ENCODE measurements around the gene FEM1C.
"Not testable (repeated sequence)": the region's sequence is repeated elsewhere in the genome, so short reads cannot be mapped to it uniquely, and the experiment has no call there.

Gene FEM1C

GRCh38 chr5:115516372-115516771, 28.2 kb downstream of the FEM1C start:
- no peak for DNase-seq

- DNase-seq: no peak
Observed at GRCh38 chr5:115514220-115514619, 30.4 kb downstream of the FEM1C start.

DNA sequence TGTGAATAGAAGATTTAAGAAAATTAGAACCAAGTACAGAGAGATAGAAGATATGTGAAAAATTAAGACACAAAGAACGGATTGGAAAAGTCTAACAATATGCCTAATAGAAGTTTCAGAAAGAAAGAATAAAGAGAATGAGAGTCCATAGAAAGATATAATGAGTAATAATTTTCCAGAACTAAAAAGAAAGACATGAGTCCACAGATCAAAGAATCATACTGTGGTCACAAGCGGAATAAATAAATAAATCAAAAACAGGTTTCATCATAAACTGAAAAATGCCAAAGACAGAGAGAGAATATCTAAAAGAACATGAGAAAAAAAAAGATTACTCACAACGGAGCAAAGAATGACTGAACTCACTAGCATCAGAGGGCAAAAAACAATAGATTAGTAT, 32.9 kb downstream of the FEM1C start:
- no peak for DNase-seq

DNA sequence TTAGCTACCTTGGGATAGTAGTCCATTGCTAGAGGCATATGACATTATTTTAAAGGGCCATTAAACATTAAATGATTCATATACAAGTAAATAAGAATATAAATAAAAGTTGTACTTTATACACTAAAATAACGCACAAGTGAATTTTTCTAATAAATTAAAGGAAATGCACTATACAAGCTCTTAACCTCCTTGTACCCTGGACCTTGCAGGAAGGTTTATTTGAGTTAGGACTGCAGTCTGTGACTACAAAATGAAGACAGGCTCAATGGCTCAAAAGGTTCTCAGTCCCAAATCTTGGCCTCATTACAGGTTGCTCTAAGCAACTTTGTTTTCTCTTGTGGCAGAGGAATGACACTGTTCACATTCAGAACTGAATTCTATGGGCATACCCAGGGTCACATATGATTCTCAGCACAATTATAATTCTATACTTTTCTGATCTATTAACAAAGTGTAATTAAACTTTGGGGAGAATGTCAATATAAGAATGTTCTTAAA, 34.4 kb downstream of the FEM1C start:
- DNase-seq: no peak

- DNase-seq: no peak
Observed at GRCh38 chr5:115509547-115509946, 35.0 kb downstream of the FEM1C start.

- no peak for DNase-seq
Observed at GRCh38 chr5:115507681-115508080, 36.9 kb downstream of the FEM1C start.

- no peak for DNase-seq
Observed at GRCh38 chr5:115503420-115503819, 41.2 kb downstream of the FEM1C start.

- DNase-seq: no peak
Observed at GRCh38 chr5:115501464-115502210, 42.9 kb downstream of the FEM1C start.

DNA sequence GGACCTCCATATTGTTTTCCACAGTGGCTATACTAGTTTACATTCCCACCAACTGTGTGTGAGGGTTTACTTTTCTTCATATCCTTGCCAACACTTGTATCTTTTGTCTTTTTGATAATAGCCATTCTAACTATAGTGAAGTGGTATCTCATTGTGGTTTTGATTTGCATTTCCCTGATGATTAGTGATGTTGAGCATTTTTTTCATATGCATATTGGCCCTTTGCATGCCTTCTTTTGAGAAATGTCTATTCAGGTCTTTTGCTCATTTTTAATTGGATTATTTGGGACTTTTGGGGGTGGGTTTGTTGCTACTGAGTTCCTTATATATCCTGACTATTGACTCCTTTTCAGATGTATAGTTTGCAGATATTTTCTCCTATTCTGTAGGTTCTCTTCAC, 44.4 kb downstream of the FEM1C start:
- no peak for DNase-seq

DNA sequence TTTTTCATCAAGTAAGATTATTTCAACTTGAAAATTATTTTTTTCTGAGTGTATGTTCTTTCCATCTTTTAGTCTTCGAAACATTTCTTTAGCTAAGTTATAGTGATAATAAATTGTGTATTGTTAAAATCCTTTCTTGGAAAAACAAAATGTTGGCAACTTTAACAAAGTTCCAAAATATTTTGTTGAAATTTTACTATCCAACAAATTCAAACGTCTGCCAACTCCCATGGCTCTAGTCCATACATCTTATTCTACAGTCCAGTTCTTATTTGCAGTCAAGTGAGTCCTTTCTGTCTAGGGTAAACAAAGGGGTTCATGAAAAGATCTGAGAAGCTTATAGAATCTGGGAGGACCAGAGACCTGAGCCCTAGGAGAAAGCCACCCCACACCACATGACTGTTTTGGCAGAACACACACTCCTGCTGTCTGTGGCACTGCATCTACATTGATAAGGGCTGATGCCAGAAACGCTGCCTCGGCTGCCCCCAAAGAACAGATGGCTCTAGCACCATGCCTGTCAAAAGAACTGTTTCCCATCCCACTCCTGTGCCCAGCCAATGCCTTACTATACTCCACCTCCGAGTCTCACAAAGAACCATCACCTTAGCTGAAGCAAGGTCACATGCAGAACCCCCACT, 47.5 kb downstream of the FEM1C start:
- DNase-seq: no peak

- DNase-seq: no peak
Observed at GRCh38 chr5:115494570-115495289, 49.8 kb downstream of the FEM1C start.

DNA sequence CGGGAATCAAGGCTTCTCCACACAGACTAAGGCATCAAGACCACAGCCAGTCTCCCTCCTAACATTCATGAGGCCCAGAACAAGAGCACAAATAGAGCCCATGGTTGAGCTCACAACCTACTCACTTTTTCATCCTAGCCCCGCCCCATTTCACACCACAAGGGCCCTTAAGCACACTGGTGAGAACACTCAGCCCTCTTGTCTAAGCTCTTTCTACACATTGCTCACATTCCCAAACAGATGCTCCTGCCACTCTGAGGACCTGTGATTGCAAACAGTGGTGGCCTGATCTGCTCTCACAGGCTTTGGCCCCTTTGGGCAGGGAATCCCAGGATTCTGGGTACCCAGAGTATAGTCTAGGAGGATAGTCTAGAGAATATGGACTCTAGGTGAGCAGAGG, 54.0 kb downstream of the FEM1C start:
- DNase-seq: no peak

GRCh38 chr5:115489733-115490132, 54.8 kb downstream of the FEM1C start:
- no peak for DNase-seq

DNA sequence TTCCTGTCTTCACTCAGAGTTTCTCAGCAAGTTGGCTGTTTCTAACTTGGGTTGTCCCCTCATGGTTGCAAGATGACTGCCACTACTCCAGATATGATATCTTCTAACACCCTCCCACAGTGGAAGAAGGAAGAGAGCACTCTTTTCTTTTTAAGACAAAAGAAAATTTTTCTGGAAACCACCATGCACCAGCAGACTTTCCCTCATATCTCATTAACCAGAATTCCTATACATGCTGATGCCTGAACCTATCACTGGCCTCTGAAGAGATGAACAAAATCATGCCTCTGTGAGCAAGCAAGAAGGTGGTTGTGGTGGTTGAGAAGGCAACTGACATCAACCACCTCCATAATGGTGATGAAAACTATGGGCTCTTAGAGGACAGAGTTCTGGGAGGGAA, 56.8 kb downstream of the FEM1C start:
- no peak for DNase-seq

GRCh38 chr5:115487168-115487567, 57.4 kb downstream of the FEM1C start:
- DNase-seq: no peak

GRCh38 chr5:115486728-115487127, 57.8 kb downstream of the FEM1C start:
- DNase-seq: no peak

- DNase-seq: no peak
Observed at GRCh38 chr5:115484368-115484767, 60.2 kb downstream of the FEM1C start.

- DNase-seq: no peak
Observed at GRCh38 chr5:115480900-115481299, 63.7 kb downstream of the FEM1C start.

DNA sequence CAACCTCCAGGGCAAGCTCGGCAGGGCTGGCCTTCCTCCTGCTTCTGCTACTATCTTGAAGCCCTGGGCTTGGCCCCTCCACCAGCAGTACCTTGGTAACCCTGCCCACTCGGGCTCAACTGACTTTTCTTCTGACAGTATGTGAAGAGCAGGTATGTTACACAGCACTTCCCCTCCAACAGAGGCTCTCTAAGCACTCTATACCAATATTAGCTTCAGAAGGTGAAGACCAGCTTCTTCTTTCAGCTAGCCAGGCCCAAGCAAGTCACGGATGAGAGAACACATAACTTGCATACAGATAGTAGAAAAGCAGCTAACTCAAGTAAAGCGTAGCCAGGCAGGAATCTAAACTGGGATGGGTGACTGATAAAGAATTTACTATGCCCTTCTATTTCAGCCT, 64.3 kb downstream of the FEM1C start:
- DNase-seq: no peak

DNA sequence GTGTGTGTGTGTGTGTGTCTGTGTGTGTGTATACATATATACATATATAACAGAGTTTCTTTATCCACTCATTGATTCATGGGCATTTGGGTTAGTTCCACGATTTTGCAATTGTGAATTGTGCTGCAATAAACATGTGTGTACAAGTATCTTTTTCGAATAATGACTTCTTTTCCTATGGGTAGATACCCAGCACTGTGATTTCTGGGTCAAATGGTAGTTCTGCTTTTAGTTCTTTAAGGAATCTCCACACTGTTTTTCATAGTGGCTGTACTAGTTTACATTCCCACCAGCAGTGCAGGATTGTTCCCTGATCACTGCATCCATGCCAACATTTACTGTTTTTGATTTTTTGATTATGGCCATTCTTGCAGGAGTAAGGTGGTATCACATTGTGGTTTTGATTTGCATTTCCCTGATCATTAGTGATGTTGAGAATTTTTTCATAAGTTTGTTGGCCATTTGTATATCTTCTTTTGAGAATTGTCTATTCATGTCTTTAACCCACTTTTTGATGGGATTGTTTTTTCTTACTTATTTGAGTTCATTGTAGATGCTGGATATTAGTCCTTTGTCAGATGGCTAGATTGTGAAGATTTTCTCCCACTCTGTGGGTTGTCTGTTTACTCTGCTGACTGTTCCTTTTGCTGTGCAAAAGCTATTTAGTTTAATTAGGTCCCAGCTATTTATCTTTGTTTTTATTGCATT, 65.3 kb downstream of the FEM1C start:
- DNase-seq: not testable (repeated sequence)

DNA sequence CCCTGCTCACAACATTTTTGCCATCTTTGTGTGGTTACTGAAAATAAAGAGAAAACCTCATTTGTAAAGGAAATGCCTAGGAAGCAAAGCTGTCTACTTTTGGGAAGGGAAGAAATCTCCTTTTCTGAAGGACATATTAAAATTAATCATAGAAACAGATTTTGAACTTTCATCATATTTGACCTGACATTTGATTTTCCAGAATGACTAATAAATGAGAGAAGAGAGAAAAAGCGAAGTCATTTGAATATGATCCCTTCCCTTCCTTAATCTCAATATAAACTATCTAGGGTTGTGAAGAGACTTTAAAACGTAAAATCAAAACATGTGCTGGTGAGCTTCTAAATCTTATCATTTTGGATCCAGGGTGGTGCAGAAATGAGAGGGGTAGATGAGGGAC, 66.3 kb downstream of the FEM1C start:
- DNase-seq: no peak

DNA sequence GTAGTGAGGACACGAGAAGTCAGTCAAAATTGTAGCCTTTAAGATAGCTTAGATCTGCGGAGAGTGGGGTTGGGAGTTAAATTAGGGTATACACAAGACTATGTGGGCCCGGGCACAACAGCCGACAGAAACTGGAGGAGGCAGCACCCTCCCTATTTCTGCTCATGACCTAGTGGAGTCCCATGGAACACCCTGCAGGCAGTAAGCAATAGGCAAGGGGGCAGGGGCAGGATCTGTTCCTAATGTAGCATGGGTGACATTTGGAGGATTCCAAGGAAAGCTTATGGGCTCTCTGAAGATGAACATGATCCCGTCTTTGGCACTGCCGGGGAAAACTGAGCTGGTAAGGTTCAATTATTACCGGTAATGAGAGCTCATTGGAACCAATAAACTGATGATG, 67.0 kb downstream of the FEM1C start:
- no peak for DNase-seq

- DNase-seq: no peak
Observed at GRCh38 chr5:115475788-115476187, 68.8 kb downstream of the FEM1C start.

All from CD4-positive, alpha-beta T cell treated with Interleukin-12 subunit alpha and Interleukin-12 subunit beta, for 1 hour (primary cell).